AG04450 (cell line): ENCODE measurements around the gene PGLYRP4. TPM values are rescaled to one million over a fixed set of nuclear protein-coding genes. Genes with fewer than 3 reads are reported as not detected.
"Not testable (repeated sequence)": the region's sequence is repeated elsewhere in the genome, so short reads cannot be mapped to it uniquely, and the experiment has no call there.

Experiments
- CTCF ChIA-PET: fragments of 300-600, 350-600 bp; formaldehyde crosslinking; extraction: SDS; loops from one replicate; lab custom pipeline; 2022; ENCODE audit warnings: antibody characterized with exemption, inconsistent platforms; lab: Charles Lee
- POLR2A ChIA-PET: fragments of 350-600 bp; formaldehyde crosslinking; extraction: SDS; loops from one replicate; lab custom pipeline; 2021; ENCODE audit warnings: antibody characterized with exemption, inconsistent platforms; lab: Yijun Ruan, JAX
- DNase-seq: peaks from one replicate; pipeline ENCODE4 v3.0.0-alpha.2; 2011; ENCODE audit warnings: low read depth, low spot score
- H3K27ac ChIP-seq: one replicate; pipeline ENCODE4 v1.5.1; 2012; ENCODE audit warnings: low read depth, low read length, control low read depth
- H3K27me3 ChIP-seq: one replicate; pipeline ENCODE4 v1.6.0; 2012; ENCODE audit warnings: low read length; ENCODE audit not compliant: control insufficient read depth, insufficient read depth
- H3K4me3 ChIP-seq: 2 replicates; pipeline ENCODE4 v1.5.1; 2011; ENCODE audit warnings: mild to moderate bottlenecking, low read depth, low read length, control low read depth
- H3K9me3 ChIP-seq: 2 replicates; pipeline ENCODE4 v1.5.1; 2012; ENCODE audit warnings: low read length; ENCODE audit not compliant: control insufficient read depth, insufficient read depth
- CTCF ChIP-seq: IDR thresholded peaks from 2 replicates; pipeline ENCODE4 v1.5.1; 2011; ENCODE audit warnings: low read depth, low read length, control low read depth, inconsistent platforms
- polyA plus RNA-seq: library from polyadenylated mRNA; depleted of rRNA; stranded (reverse); fragments of >200 nt; gene quantifications from 2 replicates; pipeline ENCODE4 v1.2.3, GENCODE V29; 2011

The PGLYRP4 gene
- polyA plus RNA-seq, 1 experiment: not detected

GRCh38 chr1:153350321-153350957, 1.8 kb upstream of the PGLYRP4 start:
- CTCF ChIA-PET: interaction anchor here (0.7 kb wide), 2 partner anchors 218 to 242 kb away, joined by 3 to 10 read pairs; no protein-coding TSS in a partner anchor
- POLR2A ChIA-PET: no interaction called here
- no peak for DNase-seq
- TF ChIP-seq CTCF: no peak
- Histone ChIP-seq H3K27ac (no peak overlapping the region), H3K27me3 (peaks cover 6% of the 10 kb centered on the region), H3K4me3 (no peak overlapping the region), H3K9me3 (peaks cover under 1% of the 10 kb centered on the region; the same call in 1 of the 2 replicates)

GRCh38 chr1:153349363-153350320, 1.0 kb upstream of the PGLYRP4 start:
- Histone ChIP-seq H3K4me3 (no peak overlapping the region), H3K27me3 (peaks cover 6% of the 10 kb centered on the region), H3K9me3 (no peaks in the 10 kb centered on the region), H3K27ac (no peak overlapping the region)
- DNase-seq: no peak
- POLR2A ChIA-PET: no interaction called here
- CTCF ChIA-PET: interaction anchor here (0.7 to 1.5 kb wide), 3 partner anchors 145 to 243 kb away, joined by 3 to 10 read pairs (median 8); no protein-coding TSS in a partner anchor
- TF ChIP-seq CTCF: no peak

GRCh38 chr1:153347856-153348255, 785 bp downstream of the PGLYRP4 start:
- no peak for DNase-seq
- Histone ChIP-seq H3K27ac (no peak overlapping the region), H3K4me3 (no peak overlapping the region), H3K27me3 (peaks cover 6% of the 10 kb centered on the region), H3K9me3 (no peaks in the 10 kb centered on the region)
- CTCF ChIA-PET: interaction anchor here (1.2 to 1.5 kb wide), 2 partner anchors 147 to 163 kb away, joined by 3 to 8 read pairs; no protein-coding TSS in a partner anchor
- POLR2A ChIA-PET: no interaction called here
- no peak for TF ChIP-seq CTCF

- H3K27me3 ChIP-seq, H3K27ac ChIP-seq, H3K9me3 ChIP-seq, POLR2A ChIA-PET, CTCF ChIA-PET, DNase-seq, H3K4me3 ChIP-seq: not testable (repeated sequence)
Measured at GRCh38 chr1:153347049-153347448, 1.6 kb downstream of the PGLYRP4 start.

- no peak for TF ChIP-seq CTCF
- ChIA-PET CTCF (interaction anchor here (1.2 kb wide), 1 partner anchor 148 kb away, joined by 3 read pairs; no protein-coding TSS in a partner anchor), POLR2A (no interaction called here)
- no peak overlapping the region for H3K27ac ChIP-seq
- peaks cover 8% of the 10 kb centered on the region for H3K27me3 ChIP-seq
- no peak for DNase-seq
- H3K9me3 ChIP-seq: no peaks in the 10 kb centered on the region
- H3K4me3 ChIP-seq: no peak overlapping the region
Measured at GRCh38 chr1:153346077-153346723, 2.4 kb downstream of the PGLYRP4 start.
